ENCODE measurements around the gene COBLL1.

DNA sequence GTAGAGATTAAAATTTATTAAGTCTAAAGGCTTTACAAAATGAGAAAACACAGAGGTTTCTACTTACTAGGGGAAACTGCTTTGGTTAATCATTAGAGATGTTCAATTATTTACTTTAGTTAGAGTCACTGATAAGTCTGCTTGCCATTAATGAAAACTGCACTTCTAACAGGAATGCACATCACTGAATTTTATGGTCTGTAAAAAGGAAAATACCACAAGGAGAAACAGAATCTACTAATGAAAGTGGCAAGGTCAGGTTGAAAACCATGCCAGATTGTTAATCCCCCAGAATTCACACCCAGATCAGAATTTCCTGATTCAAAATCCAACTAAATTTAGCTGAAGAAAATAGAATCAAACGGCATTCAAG is 129.9 kb downstream of the COBLL1 start:
- TF ChIP-seq, protein P1, sequence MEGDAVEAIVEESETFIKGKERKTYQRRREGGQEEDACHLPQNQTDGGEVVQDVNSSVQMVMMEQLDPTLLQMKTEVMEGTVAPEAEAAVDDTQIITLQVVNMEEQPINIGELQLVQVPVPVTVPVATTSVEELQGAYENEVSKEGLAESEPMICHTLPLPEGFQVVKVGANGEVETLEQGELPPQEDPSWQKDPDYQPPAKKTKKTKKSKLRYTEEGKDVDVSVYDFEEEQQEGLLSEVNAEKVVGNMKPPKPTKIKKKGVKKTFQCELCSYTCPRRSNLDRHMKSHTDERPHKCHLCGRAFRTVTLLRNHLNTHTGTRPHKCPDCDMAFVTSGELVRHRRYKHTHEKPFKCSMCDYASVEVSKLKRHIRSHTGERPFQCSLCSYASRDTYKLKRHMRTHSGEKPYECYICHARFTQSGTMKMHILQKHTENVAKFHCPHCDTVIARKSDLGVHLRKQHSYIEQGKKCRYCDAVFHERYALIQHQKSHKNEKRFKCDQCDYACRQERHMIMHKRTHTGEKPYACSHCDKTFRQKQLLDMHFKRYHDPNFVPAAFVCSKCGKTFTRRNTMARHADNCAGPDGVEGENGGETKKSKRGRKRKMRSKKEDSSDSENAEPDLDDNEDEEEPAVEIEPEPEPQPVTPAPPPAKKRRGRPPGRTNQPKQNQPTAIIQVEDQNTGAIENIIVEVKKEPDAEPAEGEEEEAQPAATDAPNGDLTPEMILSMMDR (IDR thresholded peaks at IDR 0.05; ENCODE audit: low read length): no peak
- TF ChIP-seq EZH2 (IDR thresholded peaks at IDR 0.05; ENCODE audit: borderline replicate concordance, low read length): no peak

Measured in OCI-LY1 (cell line).